Measurements from ENCODE around the gene UBXN4.

Gene UBXN4

DNA sequence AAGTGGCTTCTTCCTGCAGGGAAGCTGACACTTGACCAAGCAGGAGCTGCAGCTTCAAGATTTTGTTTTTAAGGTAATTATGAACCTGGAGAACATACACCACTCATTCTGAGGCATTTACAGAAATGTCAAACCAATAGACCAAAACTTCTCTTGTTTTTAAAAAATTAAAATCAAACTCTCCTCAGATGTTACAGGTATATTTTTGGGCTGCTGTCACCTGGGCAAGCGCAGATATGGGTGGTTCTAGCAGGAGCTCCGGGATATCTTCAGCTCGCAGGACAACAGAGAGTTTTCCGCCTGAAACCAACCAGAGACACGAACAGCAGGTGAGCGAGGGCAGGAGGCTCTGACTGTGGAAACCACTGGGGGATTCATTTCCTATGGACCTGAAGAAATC is 91.2 kb downstream of the UBXN4 start:
- no peak for FAIRE-seq
- no peak for DNase-seq (ENCODE audit: insufficient read length)
- TF ChIP-seq TAF1 (IDR thresholded peaks at IDR 0.05; ENCODE audit: borderline replicate concordance, low read depth, low read length) (no peak), POLR2AphosphoS5 (IDR thresholded peaks at IDR 0.05; ENCODE audit: low read depth, low read length) (no peak), POLR2A (IDR thresholded peaks at IDR 0.05; ENCODE audit: low read depth, low read length) (no peak)
